Tibial nerve (tissue), 4 donors: Measurements from ENCODE around the gene SLC4A9. TPM values are rescaled to one million over a fixed set of nuclear protein-coding genes. Genes with fewer than 3 reads are reported as not detected.

ENCODE experiments used
- DNase-seq, 2 donors: peaks; one replicate each; pipeline ENCODE4 v3.0.0-alpha.2; 2019; ENCODE audit warnings: low spot score in 2 of 2
- H3K27ac ChIP-seq, 4 donors: fragments of 200-600 bp; sonication (generic) in 3 of 4; one replicate each; pipeline ENCODE4 v1.5.1; 2017 to 2019; ENCODE audit warnings: mild to moderate bottlenecking in 1 of 4
- H3K27me3 ChIP-seq, 2 donors: fragments of 200-600 bp; sonication (generic) in 1 of 2; one replicate each; pipeline versions ENCODE4 v1.5.1 to v1.6.0; 2017 to 2019
- H3K36me3 ChIP-seq, 3 donors: fragments of 200-600 bp; sonication (generic); one replicate each; pipeline ENCODE4 v1.5.1; 2018 to 2019
- H3K4me1 ChIP-seq, 4 donors: fragments of 200-600 bp; sonication (generic) in 3 of 4; one replicate each; pipeline ENCODE4 v1.5.1; 2017 to 2019
- H3K4me3 ChIP-seq, 4 donors: fragments of 200-600 bp; sonication (generic) in 3 of 4; one replicate each; pipeline ENCODE4 v1.5.1; 2017 to 2019; ENCODE audit warnings: mild to moderate bottlenecking in 1 of 4, moderate library complexity in 1 of 4
- H3K9me3 ChIP-seq, 4 donors: fragments of 200-600 bp; sonication (generic) in 3 of 4; one replicate each; pipeline ENCODE4 v1.5.1; 2017 to 2019
- CTCF ChIP-seq, 5 experiments: fragments of 200-600 bp in 3 of 5; fragments of 450-650 bp in 2 of 5; sonication (generic) in 3 of 5; IDR thresholded peaks; one replicate each; pipeline ENCODE4 v1.5.1; 2016 to 2019; ENCODE audit warnings: antibody characterized with exemption in 5 of 5, mild to moderate bottlenecking in 3 of 5, moderate library complexity in 2 of 5
- EP300 ChIP-seq, 2 donors: sonication (generic); formaldehyde crosslinking; IDR thresholded peaks; one replicate each; pipeline ENCODE4 v1.6.1; 2017; ENCODE audit warnings: antibody characterized with exemption in 2 of 2, mild to moderate bottlenecking in 1 of 2
- POLR2A ChIP-seq, 2 donors: fragments of 450-650 bp; IDR thresholded peaks; one replicate each; pipeline ENCODE4 v1.6.1; 2017; ENCODE audit warnings: antibody characterized with exemption in 2 of 2, mild to moderate bottlenecking in 2 of 2, moderate library complexity in 2 of 2
- whole genome bisulfite sequencing, 2 donors: methylation state at CpG; one replicate each; pipeline ENCODE4 v1.1.5; 2018; 5-methylcytosine and 5-hydroxymethylcytosine counted together
- total RNA-seq, 4 donors: library from RNA; depleted of rRNA; stranded (reverse); fragments of >200 nt; gene quantifications; one replicate each; pipeline ENCODE4 v1.1.0, GENCODE V29; 2016

SLC4A9 gene
- total RNA-seq, 4 donors from 2014 or later = not detected

GRCh38 chr5:140317859-140318258, 42.1 kb upstream of the SLC4A9 start:
- Histone ChIP-seq H3K4me3 (no peak overlapping the region), H3K27ac (no peak overlapping the region), H3K9me3 (no peaks in the 10 kb centered on the region), H3K4me1 (peaks cover 0 to 21% (median 4%) of the 10 kb centered on the region in 4 donors), H3K36me3 (no peaks in the 10 kb centered on the region), H3K27me3 (no peaks in the 10 kb centered on the region)
- TF ChIP-seq CTCF (IDR thresholded peaks at IDR 0.05) (no peak), POLR2A (IDR thresholded peaks at IDR 0.05) (no peak), EP300 (IDR thresholded peaks at IDR 0.05) (no peak)
- no peak for DNase-seq
- WGBS, 2 donors = 81 to 84% methylated on average over 5 of the region's 5 CpGs

- WGBS, 2 donors = 85 to 91% methylated on average over 4 of the region's 4 CpGs
- no peak for DNase-seq
- no peak overlapping the region for H3K27ac ChIP-seq
- H3K9me3 ChIP-seq = no peaks in the 10 kb centered on the region
- no peak overlapping the region for H3K4me3 ChIP-seq
- no peaks in the 10 kb centered on the region for H3K27me3 ChIP-seq
- H3K36me3 ChIP-seq = no peaks in the 10 kb centered on the region
- TF ChIP-seq EP300 (IDR thresholded peaks at IDR 0.05) (no peak), CTCF (IDR thresholded peaks at IDR 0.05) (no peak), POLR2A (IDR thresholded peaks at IDR 0.05) (no peak)
- peaks cover 0 to 30% (median 13%) of the 10 kb centered on the region in 4 donors for H3K4me1 ChIP-seq
Measured at GRCh38 chr5:140318792-140319191, 41.2 kb upstream of the SLC4A9 start.

GRCh38 chr5:140319833-140320232, 40.2 kb upstream of the SLC4A9 start:
- Histone ChIP-seq H3K4me1 (peaks cover 0 to 40% (median 22%) of the 10 kb centered on the region in 4 donors), H3K36me3 (no peaks in the 10 kb centered on the region), H3K4me3 (no peak overlapping the region), H3K27me3 (no peaks in the 10 kb centered on the region), H3K9me3 (no peaks in the 10 kb centered on the region), H3K27ac (no peak overlapping the region)
- TF ChIP-seq POLR2A (IDR thresholded peaks at IDR 0.05) (no peak), EP300 (IDR thresholded peaks at IDR 0.05) (peak in 1 of 2 donors; percentile 72)
- WGBS, 2 donors = 76 to 82% methylated on average over 1 of the region's 1 CpG
- DNase-seq = no peak

- WGBS, 2 donors = 76 to 79% methylated on average over 2 of the region's 2 CpGs
Measured at GRCh38 chr5:140321796-140322195, 38.2 kb upstream of the SLC4A9 start.

GRCh38 chr5:140322751-140323731, 37.0 kb upstream of the SLC4A9 start:
- peaks cover 0 to 62% (median 28%) of the 10 kb centered on the region in 4 donors for H3K4me1 ChIP-seq
- H3K9me3 ChIP-seq = no peaks in the 10 kb centered on the region
- H3K27ac ChIP-seq = peak overlapping the region; percentile 28 to 86 (median 56)
- H3K36me3 ChIP-seq = no peaks in the 10 kb centered on the region
- no peak overlapping the region for H3K4me3 ChIP-seq
- 21 to 30% methylated on average over 8 to 9 of the region's 9 CpGs for WGBS, 2 donors
- no peak for DNase-seq
- TF ChIP-seq POLR2A (IDR thresholded peaks at IDR 0.05) (no peak), EP300 (IDR thresholded peaks at IDR 0.05) (peak in 1 of 2 donors; percentile 67)
- no peaks in the 10 kb centered on the region for H3K27me3 ChIP-seq

More at GRCh38 chr5:140321796-140322195, 38.2 kb upstream of the SLC4A9 start:
- H3K9me3 ChIP-seq = no peaks in the 10 kb centered on the region
- peak in 1 of 2 donors; percentile 55 for DNase-seq
- no peak overlapping the region for H3K4me3 ChIP-seq
- peaks cover 0 to 51% (median 25%) of the 10 kb centered on the region in 4 donors for H3K4me1 ChIP-seq
- H3K27me3 ChIP-seq = no peaks in the 10 kb centered on the region
- H3K27ac ChIP-seq = peak overlapping the region in 2 of 4 donors; percentile 81 to 86
- H3K36me3 ChIP-seq = no peaks in the 10 kb centered on the region
- TF ChIP-seq CTCF (IDR thresholded peaks at IDR 0.05) = no peak
- peak; percentile 83 to 89 for TF ChIP-seq EP300 (IDR thresholded peaks at IDR 0.05)

GRCh38 chr5:140324041-140324600, 35.9 kb upstream of the SLC4A9 start:
- Histone ChIP-seq H3K27me3 (no peaks in the 10 kb centered on the region), H3K4me1 (peaks cover 0 to 67% (median 29%) of the 10 kb centered on the region in 4 donors), H3K27ac (peak overlapping the region; percentile 28 to 86 (median 56)), H3K4me3 (no peak overlapping the region), H3K36me3 (no peaks in the 10 kb centered on the region), H3K9me3 (no peaks in the 10 kb centered on the region)
- WGBS, 2 donors = 51 to 64% methylated on average over 5 of the region's 5 CpGs
- TF ChIP-seq POLR2A (IDR thresholded peaks at IDR 0.05) (no peak), EP300 (IDR thresholded peaks at IDR 0.05) (no peak), CTCF (IDR thresholded peaks at IDR 0.05) (no peak)
- no peak for DNase-seq
